GM12865 (cell line): ENCODE results near the gene ZNF821.

Experiments
- DNase-seq: peaks from one replicate; pipeline ENCODE4 v3.0.0; 2010; ENCODE audit warnings: low read depth
- H3K4me3 ChIP-seq: 2 replicates; pipeline ENCODE4 v1.5.1; 2011; ENCODE audit warnings: mild to moderate bottlenecking, low read depth, low read length, control low read depth
- TF ChIP-seq, protein P1 (sequence below): IDR thresholded peaks from 2 replicates; pipeline ENCODE4 v1.5.1; 2011; ENCODE audit warnings: low read length, control low read depth, low read depth, inconsistent platforms; ENCODE audit not compliant: insufficient read depth; ENCODE audit errors: missing control alignments

The ZNF821 gene

DNA sequence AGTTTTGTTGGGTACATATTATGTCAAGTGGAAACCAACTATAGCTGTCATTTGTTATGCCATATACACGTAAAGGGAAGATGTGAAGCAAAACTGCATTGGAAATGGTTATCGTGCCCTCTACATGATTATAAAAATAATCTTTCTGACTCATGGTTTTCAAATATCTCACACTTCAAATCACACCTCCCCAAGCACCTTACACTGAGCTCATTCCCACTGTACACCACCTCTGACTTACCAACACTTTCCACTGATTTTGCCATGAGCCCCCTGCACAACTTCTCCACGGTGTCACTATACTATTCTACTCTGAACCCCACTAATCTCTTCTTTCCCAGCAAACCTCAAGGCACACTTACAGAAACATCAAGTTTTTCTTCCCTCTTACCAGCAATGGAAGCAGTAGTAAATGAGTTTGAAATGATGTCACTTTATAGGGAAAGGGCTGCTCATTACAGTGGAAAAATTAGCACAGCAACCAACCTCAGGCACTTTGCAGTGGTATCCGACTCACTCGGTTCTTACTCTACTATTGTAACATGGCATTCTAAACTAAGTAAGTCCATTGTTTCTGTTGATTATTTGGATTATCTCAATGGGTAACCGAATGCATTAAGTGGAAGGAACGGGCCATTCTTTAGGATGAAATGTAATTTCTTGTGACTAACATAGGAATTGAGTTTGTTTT lies 18.7 kb downstream of the ZNF821 start:
- H3K4me3 ChIP-seq, result no peak overlapping the region
- no peak for DNase-seq
- TF ChIP-seq, protein P1, sequence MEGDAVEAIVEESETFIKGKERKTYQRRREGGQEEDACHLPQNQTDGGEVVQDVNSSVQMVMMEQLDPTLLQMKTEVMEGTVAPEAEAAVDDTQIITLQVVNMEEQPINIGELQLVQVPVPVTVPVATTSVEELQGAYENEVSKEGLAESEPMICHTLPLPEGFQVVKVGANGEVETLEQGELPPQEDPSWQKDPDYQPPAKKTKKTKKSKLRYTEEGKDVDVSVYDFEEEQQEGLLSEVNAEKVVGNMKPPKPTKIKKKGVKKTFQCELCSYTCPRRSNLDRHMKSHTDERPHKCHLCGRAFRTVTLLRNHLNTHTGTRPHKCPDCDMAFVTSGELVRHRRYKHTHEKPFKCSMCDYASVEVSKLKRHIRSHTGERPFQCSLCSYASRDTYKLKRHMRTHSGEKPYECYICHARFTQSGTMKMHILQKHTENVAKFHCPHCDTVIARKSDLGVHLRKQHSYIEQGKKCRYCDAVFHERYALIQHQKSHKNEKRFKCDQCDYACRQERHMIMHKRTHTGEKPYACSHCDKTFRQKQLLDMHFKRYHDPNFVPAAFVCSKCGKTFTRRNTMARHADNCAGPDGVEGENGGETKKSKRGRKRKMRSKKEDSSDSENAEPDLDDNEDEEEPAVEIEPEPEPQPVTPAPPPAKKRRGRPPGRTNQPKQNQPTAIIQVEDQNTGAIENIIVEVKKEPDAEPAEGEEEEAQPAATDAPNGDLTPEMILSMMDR, result no peak

DNA sequence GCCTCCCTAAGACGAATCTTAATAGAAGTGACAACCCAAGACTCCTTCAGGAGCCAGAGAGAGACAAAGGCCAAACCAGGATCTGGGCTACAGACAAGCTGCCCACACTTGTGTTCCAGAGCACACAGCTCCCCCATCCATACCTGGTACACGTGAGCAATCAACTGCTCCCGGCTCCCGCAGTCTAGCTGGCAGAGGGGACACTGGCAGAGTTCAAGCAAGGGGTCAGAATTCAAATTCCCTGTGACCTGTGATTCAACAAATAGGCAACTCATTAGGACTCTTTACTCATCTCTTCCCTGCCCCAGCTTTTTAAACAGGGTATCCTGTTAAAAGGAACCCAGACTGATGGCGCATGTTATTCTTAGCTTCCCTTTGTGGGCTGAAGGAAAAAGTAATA lies 20.0 kb downstream of the ZNF821 start:
- DNase-seq, result no peak
- H3K4me3 ChIP-seq, result no peak overlapping the region
- TF ChIP-seq, protein P1, result no peak

DNA sequence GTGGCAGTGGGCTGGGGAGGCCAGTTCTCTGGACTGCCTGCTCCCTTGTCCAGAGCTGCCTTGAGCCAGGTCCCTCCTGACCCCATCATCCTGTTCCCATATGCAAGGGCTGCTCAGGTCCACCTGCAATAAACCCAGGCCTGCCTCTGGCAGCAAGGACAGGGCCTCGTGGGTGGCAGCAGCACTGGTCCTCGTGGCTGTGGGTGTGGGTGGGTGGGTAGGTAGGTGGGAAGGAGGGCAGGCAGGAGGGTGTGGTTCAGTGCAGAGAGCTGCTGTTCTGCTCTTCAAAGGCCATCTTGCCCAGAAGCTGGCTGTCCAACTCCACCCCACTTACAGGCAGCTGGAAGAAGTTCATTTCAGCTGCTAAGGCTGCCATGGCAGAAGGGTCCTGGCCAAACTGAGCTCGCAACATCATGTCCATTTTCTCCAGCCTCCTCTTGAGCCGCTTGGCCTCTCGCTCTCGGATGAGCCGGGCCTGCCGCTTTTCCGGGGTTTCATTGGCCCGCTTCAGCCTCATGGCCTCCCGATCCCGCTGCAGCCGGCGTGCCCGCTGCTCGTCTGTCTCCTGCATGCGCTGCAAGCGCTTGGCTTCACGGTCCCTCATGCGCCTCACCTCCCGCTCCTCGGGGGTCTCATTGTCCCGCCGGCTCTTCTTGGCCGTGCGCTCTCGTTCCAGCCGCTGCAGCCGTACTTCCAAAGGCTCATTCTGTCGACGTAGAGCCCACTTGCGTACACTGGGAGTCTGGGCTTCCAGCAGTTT lies 24.0 kb downstream of the ZNF821 start:
- TF ChIP-seq, protein P1, result no peak
- H3K4me3 ChIP-seq, result no peak overlapping the region
- DNase-seq, result no peak

DNA sequence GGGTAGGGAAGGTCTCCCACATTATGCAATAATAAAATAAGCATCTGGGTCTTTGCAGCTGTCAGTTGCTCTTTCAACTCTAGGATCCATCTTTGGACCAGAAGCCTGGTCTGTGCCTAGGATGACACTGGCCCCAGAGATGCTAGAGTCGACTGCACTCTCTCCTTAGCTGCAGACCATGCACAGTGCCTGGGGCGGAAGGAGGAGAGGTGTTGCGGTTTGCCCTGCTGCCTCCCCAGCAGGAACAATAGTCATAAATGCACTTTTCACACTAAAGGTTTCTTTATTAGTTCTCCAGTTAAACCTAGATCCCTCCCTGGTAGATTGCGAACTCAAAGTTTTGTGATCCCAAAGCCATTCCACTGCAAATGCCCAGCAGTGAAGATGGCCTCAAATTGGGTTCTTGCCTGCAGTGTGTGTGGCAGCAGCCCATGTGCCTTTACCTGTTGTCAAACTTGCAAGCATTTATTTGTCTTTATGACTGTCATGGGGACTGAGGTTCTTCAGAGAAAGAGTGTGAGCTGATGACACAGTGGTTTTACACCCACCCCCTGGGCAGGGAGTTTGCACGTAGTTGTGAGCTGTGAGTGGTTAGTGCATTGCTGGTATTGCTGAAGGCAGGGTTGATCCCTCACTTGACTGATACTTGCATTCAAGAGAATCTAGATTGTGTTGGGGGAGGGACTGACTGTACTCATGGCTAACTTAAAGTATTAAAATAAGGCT lies 27.9 kb downstream of the ZNF821 start:
- TF ChIP-seq, protein P1, result no peak
- peak; percentile 70 for DNase-seq
- no peak overlapping the region for H3K4me3 ChIP-seq

DNA sequence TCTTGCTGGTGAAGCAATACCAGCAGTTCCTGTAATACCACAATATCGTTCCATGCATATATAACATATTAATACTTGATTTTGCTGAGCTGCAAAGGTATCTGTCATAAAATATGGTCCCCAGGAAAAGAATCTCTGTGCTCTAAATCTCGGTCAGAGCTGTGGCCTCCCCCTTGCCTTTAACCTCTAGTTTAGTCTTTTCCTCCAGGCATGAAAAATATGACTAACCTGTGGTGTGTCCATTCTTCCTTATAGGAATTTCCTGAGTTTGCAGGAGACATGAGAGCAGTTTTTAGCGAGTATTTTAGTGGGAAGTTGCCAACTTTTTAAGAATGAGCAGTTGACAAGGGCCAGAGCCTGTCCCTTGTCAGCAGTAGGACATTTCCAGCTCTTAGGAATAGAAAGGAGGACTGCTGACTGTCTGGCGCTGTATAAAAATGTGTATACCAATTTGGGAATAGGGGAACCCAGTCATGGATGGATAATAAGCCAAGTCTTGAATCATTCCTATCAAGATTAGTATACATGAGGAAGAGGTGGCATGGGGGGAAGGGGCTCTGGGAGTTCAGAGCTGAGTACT lies 29.5 kb downstream of the ZNF821 start:
- no peak for DNase-seq
- TF ChIP-seq, protein P1, result no peak
- no peak overlapping the region for H3K4me3 ChIP-seq

DNA sequence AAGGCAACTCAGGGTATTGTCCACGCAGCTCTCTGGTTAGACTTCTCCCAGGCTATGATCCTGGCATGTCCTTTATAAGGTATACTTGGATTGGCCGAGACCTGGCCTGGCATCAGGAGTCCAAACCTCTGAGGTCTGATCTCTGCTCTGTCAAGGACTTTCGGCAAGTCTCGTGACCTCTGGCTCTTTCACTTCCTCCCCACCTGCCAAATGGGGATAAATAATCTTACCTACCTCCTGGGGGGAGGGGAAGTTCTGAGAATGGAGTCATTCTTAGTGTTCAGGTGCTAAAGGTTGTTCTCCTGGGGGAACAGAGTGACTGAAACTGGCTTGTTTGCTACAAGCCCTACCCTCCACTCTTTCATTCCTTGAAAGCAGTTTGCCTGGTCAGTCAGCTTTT lies 30.6 kb downstream of the ZNF821 start:
- TF ChIP-seq, protein P1, result no peak
- peak; percentile 88 for DNase-seq
- H3K4me3 ChIP-seq, result peak overlapping the region; percentile 25
